GM19239 (cell line): ENCODE measurements around the gene DHX9.

Source experiments
- DNase-seq: peaks from one replicate; pipeline ENCODE4 v3.0.0; 2011; ENCODE audit warnings: low spot score; ENCODE audit not compliant: insufficient read length
- FAIRE-seq: peaks from 2 replicates; lab custom pipeline; 2011; peaks lifted over from hg19 to GRCh38; lab: Jason Lieb, UNC

Gene DHX9

GRCh38 chr1:182834326-182834725 is 4.8 kb upstream of the DHX9 start:
- FAIRE-seq (no peak), DNase-seq (no peak)

GRCh38 chr1:182835806-182836205 is 3.3 kb upstream of the DHX9 start:
- FAIRE-seq (no peak), DNase-seq (no peak)

GRCh38 chr1:182841368-182841988 is 2.3 kb downstream of the DHX9 start:
- DNase-seq (peak; percentile 17), FAIRE-seq (peak; percentile 85)

GRCh38 chr1:182842265-182842664 is 3.1 kb downstream of the DHX9 start:
- no peak for DNase-seq
- no peak for FAIRE-seq

DNA sequence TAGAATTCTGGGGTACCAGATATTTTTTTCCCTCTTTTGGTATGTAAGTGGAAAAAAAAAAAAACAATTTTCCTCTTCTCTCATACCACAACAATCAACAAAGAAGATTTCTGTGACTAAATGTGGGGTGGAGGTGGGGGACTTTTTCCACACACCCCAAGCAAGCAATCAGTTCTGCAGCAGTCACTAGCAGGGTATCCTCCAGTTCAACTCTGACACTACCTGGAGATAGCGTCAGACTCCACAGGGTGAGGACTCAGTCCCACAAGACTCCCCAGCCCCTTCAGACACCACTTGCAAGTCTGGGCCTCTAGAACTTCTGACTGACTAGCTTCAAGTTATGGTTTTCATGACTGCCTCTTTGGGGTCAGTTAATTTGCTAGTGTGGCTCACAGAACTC is 6.2 kb downstream of the DHX9 start:
- DNase-seq (no peak), FAIRE-seq (no peak)

GRCh38 chr1:182845894-182846293 is 6.7 kb downstream of the DHX9 start:
- no peak for DNase-seq
- FAIRE-seq: no peak

DNA sequence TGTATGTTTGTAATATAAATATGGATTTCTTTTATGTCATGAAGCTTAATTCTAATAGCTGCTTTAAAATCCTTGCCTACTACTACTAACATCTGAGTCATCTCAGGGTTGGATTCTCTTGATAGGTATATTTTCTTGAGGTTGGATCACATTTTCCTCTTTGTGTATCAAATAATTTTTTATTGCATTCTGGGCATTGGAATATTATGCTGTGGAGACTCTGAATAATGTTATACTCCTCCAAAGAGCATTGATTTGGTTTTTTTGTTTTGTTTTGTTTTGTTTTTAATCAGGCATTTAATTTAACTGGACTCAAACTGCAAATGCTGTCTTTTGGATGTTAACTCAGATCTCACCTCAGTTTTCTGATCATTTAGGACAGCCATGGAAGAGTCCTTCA is 8.0 kb downstream of the DHX9 start:
- DNase-seq (no peak), FAIRE-seq (no peak)

- no peak for DNase-seq
- no peak for FAIRE-seq
Observed at GRCh38 chr1:182848736-182849135, 9.6 kb downstream of the DHX9 start.

- no peak for FAIRE-seq
- no peak for DNase-seq
Observed at GRCh38 chr1:182850319-182850718, 11.2 kb downstream of the DHX9 start.

GRCh38 chr1:182851825-182852224 is 12.7 kb downstream of the DHX9 start:
- FAIRE-seq (no peak), DNase-seq (no peak)

GRCh38 chr1:182855911-182856310 is 16.8 kb downstream of the DHX9 start:
- no peak for FAIRE-seq
- DNase-seq: no peak

GRCh38 chr1:182857212-182857611 is 18.1 kb downstream of the DHX9 start:
- DNase-seq (no peak), FAIRE-seq (no peak)

DNA sequence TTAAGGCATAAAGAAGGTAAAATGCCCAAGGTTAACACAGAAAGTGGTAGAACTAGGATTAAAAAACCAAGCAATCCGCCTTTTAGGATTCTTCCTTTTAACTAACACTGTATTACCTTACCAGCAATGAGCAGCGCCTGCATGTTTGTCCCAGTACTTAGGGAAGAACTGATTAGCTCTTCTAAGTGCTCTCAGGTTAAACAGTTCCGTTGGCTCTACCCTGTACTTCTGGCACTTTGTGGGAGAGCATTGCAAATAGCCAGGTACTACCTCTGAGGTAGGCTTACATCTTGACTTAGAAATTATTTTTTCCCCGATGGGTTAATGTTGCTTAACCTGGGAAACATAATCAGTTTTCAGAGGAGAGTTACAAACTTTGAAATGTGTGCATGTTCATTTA is 21.5 kb downstream of the DHX9 start:
- FAIRE-seq: no peak

GRCh38 chr1:182861994-182862393 is 22.8 kb downstream of the DHX9 start:
- DNase-seq (no peak), FAIRE-seq (no peak)

More for the DNA sequence above, 21.5 kb downstream of the DHX9 start:
- DNase-seq: no peak

DNA sequence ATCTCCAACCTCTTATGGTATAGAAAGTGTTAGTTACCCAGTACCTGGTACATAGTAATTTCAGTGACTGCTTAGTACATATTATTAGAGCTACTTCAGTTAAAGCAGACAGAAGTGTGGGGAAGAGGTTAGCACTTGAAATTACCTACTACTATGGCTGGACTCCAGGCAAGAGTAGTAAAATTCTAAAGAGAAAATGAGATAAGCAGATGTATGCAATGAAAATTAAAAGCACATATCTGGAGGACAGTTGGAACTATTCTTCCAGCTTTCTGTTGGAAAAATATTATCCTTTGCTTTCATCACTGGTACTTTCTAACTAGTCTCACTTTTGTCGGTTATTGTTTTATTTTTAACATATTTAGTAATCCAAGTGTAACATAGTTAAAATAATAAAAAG is 23.7 kb downstream of the DHX9 start:
- no peak for FAIRE-seq
- no peak for DNase-seq

DNA sequence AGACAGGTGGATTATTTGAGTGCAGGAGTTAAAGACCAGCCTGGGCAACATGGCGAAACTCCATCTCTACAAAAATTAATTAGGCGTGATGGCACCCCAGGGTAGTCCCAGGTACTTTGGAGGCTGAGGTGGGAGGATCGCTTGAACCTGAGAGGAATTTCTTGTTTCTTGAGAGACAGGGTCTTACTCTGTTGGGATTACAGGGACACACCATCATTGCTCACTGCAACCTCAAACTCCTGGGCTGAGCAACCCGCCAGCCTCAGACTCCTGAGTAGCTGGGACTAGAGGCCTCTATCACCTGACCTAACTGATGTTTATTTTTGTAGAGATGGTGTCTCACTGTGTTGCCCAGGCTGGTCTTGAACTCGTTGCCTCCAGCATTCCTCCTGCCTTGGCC is 24.8 kb downstream of the DHX9 start:
- no peak for DNase-seq
- FAIRE-seq: no peak

- no peak for DNase-seq
- FAIRE-seq: no peak
Observed at GRCh38 chr1:182867861-182868260, 28.7 kb downstream of the DHX9 start.

GRCh38 chr1:182869241-182869666 is 30.1 kb downstream of the DHX9 start:
- DNase-seq: no peak
- no peak for FAIRE-seq

- FAIRE-seq: no peak
- no peak for DNase-seq
Observed at GRCh38 chr1:182872881-182873280, 33.7 kb downstream of the DHX9 start.

DNA sequence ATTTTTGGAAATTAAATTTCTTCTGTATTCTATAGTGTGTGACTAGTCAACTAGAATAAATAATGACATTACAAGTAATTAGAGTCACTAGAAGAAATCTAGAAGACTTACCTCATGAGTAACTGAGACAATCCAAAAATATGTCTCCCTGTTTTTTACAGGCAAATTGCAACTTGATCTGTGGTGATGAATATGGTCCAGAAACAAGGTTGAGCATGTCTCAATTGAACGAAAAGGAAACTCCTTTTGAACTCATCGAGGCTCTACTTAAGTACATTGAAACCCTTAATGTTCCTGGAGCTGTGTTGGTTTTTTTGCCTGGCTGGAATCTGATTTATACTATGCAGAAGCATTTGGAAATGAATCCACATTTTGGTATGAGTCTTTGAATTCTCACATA is 36.7 kb downstream of the DHX9 start:
- FAIRE-seq (no peak), DNase-seq (no peak)

- DNase-seq: no peak
- FAIRE-seq: no peak
Observed at GRCh38 chr1:182877331-182877730, 38.2 kb downstream of the DHX9 start.

GRCh38 chr1:182877842-182878241 is 38.7 kb downstream of the DHX9 start:
- DNase-seq (no peak), FAIRE-seq (no peak)

DNA sequence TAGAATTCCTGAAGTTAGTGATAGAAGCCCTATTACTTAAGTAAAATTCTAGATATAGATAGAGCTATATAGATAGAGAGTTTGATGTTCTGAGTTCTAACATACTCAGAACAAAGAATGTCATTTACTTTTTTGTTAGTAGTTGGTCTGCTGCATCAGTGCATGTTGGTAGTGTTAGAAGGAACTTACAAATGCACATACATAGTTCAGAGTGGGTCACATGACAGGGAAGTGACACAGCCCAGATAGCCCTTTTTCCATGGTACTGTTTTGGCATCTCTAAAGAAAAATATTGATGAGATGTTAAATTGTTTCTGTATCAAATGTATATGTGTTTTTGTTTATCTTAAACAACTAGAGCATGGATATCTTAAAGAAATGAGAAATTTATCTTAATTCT is 45.7 kb downstream of the DHX9 start:
- no peak for DNase-seq
- FAIRE-seq: no peak
